ENCODE results near the gene SENP3. TPM values are rescaled to one million over a fixed set of nuclear protein-coding genes. Genes with fewer than 3 reads are reported as not detected.
A peak's percentile ranks its signal among the peaks of the same experiment; 100 is the strongest.

SENP3 gene
- total RNA-seq, 2 donors from 2014 or later, result 36.2 to 48.2 TPM

DNA sequence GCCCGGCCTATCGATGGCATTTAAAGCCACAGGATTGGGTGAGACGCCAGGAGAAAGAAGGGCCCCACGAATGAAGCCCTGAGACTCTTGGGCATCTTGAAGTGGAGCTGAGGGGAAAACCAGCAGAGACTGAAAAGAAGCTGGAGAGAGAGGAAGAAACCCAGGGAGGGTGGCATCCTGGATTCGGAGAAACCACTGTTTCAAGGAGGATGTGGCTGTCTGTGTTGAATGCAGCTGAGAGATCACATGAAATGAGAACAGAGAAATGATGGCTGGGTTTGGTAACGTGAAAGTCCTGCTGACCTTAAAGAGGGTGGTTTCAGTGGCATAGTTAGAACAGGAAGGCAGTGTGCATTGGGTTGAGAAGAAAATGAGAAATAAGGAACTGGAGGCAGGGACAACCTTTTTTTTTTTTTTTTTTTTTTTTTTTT is 9.1 kb upstream of the SENP3 start:
- no peak for DNase-seq (ENCODE audit: low spot score)
- intact Hi-C loops (cut with DNase I), result no loop called here

- intact Hi-C loops (cut with DNase I), result no loop called here
- no peak for DNase-seq (ENCODE audit: low spot score)
These were observed 8.4 kb upstream of the SENP3 start for GRCh38 chr17:7553356-7553755.

- intact Hi-C loops (cut with DNase I), result no loop called here
- DNase-seq (ENCODE audit: low spot score), result no peak
These were observed 6.3 kb upstream of the SENP3 start for GRCh38 chr17:7555320-7555948.

GRCh38 chr17:7556627-7557026 is 5.1 kb upstream of the SENP3 start:
- no peak for DNase-seq (ENCODE audit: low spot score)
- intact Hi-C loops (cut with DNase I), result no loop called here

- no peak for DNase-seq (ENCODE audit: low spot score)
- intact Hi-C loops (cut with DNase I), result no loop called here
These were observed 4.5 kb upstream of the SENP3 start for GRCh38 chr17:7557147-7557764.

DNA sequence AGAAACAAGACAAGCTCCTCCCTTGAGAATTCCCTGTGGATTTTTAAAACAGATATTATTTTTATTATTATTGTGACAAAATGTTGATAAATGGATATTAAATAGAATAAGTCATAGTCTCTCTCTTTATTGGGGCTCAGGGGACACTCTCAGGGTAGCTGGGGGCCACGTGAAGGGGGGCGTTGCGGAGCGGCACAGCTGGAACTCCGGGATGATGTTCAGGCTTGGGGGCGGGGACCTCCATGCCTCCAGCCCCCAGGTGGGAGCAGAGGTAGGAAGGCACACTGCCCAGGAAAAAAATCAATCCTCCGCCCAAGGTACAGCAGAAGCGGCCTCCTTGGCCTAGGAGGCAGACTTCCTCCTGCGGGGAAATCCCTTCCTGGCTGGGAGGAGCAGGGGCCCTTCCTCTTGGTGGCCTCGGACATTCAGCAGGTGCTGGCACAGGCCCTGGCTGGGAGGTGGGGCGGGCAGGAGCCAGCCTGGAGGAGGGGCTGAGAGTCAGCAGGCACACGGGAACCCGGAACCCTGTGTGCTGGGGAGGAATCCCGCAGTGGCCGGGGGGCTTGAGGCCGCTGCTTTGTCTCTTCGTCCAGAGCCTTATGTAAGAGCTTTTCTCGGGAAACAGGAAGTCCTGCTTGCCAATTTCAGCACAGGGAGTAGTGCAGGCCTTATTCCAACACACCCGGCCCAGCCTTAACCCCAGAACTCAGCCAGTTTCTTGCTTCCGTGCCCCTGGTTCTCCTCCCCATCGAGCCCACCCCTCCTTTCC is 3.8 kb upstream of the SENP3 start:
- intact Hi-C loops (cut with DNase I), result no loop called here
- peak; percentile 92 for DNase-seq (ENCODE audit: low spot score)

DNA sequence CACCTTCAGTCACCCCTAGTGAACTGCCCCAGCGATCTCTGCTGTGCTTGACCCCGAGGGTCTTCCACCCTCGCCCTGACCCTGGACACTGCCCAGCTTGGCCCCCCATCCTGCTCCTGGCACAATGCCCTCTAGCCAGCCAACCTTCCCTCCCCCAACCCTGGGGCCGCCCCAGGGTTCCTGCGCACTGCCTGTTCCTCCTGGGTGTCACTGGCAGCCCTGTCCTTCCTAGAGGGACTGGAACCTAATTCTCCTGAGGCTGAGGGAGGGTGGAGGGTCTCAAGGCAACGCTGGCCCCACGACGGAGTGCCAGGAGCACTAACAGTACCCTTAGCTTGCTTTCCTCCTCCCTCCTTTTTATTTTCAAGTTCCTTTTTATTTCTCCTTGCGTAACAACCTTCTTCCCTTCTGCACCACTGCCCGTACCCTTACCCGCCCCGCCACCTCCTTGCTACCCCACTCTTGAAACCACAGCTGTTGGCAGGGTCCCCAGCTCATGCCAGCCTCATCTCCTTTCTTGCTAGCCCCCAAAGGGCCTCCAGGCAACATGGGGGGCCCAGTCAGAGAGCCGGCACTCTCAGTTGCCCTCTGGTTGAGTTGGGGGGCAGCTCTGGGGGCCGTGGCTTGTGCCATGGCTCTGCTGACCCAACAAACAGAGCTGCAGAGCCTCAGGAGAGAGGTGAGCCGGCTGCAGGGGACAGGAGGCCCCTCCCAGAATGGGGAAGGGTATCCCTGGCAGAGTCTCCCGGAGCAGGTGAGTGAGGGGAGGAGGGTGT is 3.0 kb upstream of the SENP3 start, which contains the start of gene TNFSF13:
TNFSF13 (plus strand) TSS at position 207 of the 776 bp plus-strand sequence; CDS start at position 497, 290 bp downstream.
- intact Hi-C loops (cut with DNase I), result no loop called here

GRCh38 chr17:7559320-7560171 is 2.2 kb upstream of the SENP3 start:
- intact Hi-C loops (cut with DNase I), result loop anchor here in 1 of 2 donors (2.0 to 10.0 kb wide), 3 partner anchors 45 to 205 kb away; partner anchors contain the start of genes FGF11, KCTD11, TMEM102 and TMEM95

More for the DNA sequence above, 3.0 kb upstream of the SENP3 start, which contains the start of gene TNFSF13:
- peak; percentile 86 for DNase-seq (ENCODE audit: low spot score)

DNA sequence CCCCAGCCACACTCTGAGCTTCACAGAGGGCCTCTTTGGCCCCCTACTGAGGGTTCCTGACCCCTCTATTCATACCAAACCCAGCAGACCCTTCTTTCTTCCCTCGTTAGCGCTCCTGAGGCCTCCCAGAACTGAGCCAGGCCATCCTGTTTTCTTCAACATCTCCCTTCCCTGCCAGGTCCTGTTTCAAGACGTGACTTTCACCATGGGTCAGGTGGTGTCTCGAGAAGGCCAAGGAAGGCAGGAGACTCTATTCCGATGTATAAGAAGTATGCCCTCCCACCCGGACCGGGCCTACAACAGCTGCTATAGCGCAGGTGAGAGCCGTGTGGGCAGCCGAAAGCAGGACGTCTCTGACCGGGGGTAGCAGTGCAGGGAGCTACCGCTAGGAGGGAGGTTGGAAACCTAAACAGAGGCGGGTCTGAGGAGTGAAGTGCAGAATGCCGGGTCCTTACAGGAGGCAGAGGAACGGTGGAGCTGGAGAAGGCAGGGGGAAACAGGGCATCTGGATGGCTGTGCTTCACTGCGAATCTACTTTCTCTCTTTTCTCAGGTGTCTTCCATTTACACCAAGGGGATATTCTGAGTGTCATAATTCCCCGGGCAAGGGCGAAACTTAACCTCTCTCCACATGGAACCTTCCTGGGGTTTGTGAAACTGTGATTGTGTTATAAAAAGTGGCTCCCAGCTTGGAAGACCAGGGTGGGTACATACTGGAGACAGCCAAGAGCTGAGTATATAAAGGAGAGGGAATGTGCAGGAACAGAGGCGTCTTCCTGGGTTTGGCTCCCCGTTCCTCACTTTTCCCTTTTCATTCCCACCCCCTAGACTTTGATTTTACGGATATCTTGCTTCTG is 1.3 kb upstream of the SENP3 start:
- DNase-seq (ENCODE audit: low spot score), result peak; percentile 90

More at GRCh38 chr17:7559320-7560171, 2.2 kb upstream of the SENP3 start:
- no peak for DNase-seq (ENCODE audit: low spot score)

DNA sequence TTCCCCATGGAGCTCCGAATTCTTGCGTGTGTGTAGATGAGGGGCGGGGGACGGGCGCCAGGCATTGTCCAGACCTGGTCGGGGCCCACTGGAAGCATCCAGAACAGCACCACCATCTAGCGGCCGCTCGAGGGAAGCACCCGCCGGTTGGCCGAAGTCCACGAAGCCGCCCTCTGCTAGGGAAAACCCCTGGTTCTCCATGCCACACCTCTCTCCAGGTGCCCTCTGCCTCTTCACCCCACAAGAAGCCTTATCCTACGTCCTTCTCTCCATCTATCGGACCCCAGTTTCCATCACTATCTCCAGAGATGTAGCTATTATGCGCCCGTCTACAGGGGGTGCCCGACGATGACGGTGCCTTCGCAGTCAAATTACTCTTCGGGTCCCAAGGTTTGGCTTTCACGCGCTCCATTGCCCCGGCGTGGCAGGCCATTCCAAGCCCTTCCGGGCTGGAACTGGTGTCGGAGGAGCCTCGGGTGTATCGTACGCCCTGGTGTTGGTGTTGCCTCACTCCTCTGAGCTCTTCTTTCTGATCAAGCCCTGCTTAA is 617 bp upstream of the SENP3 start:
- peak; percentile 97 for DNase-seq (ENCODE audit: low spot score)
- intact Hi-C loops (cut with DNase I), result loop anchor here in 1 of 2 donors (2.0 to 10.0 kb wide), 3 partner anchors 46 to 206 kb away; partner anchors contain the start of genes FGF11, KCTD11, TMEM102 and TMEM95

More for the DNA sequence above, 1.3 kb upstream of the SENP3 start:
- intact Hi-C loops (cut with DNase I), result loop anchor here in 1 of 2 donors (2.0 to 10.0 kb wide), 3 partner anchors 46 to 206 kb away; partner anchors contain the start of genes FGF11, KCTD11, TMEM102 and TMEM95

GRCh38 chr17:7562208-7562605 is 488 bp downstream of the SENP3 start:
- intact Hi-C loops (cut with DNase I), result loop anchor here in 1 of 2 donors (10.0 kb wide), 2 partner anchors 127 to 207 kb away; partner anchors contain the start of genes FGF11, KCTD11, TMEM102 and TMEM95
- no peak for DNase-seq (ENCODE audit: low spot score)

GRCh38 chr17:7563115-7563869 is 1.6 kb downstream of the SENP3 start:
- no peak for DNase-seq (ENCODE audit: low spot score)
- intact Hi-C loops (cut with DNase I), result loop anchor here in 1 of 2 donors (10.0 kb wide), 2 partner anchors 128 to 208 kb away; partner anchors contain the start of genes FGF11, KCTD11, TMEM102 and TMEM95

GRCh38 chr17:7569571-7569970 is 7.9 kb downstream of the SENP3 start:
- intact Hi-C loops (cut with DNase I), result loop anchor here in 1 of 2 donors (10.0 kb wide), 2 partner anchors 135 to 215 kb away; partner anchors contain the start of genes FGF11, KCTD11, TMEM102 and TMEM95
- no peak for DNase-seq (ENCODE audit: low spot score)

DNA sequence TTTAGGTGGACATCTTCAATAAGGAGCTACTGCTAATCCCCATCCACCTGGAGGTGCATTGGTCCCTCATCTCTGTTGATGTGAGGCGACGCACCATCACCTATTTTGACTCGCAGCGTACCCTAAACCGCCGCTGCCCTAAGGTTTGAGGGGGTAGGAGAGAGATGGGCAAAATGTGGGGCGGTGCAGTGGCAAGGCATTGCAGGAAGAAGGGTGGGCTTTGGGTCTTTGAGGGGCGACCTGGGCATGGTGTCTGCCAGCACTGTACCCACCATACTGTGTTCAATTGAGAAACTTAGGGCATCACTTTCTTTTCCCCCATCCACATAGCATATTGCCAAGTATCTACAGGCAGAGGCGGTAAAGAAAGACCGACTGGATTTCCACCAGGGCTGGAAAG is 8.6 kb downstream of the SENP3 start:
- no peak for DNase-seq (ENCODE audit: low spot score)
- intact Hi-C loops (cut with DNase I), result loop anchor here in 1 of 2 donors (10.0 kb wide), 1 partner anchor 1374 kb away; no protein-coding TSS in a partner anchor

DNA sequence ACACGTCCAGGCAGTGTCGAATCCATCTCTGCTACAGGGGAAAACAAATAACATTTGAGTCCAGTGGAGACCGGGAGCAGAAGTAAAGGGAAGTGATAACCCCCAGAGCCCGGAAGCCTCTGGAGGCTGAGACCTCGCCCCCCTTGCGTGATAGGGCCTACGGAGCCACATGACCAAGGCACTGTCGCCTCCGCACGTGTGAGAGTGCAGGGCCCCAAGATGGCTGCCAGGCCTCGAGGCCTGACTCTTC is 10.5 kb downstream of the SENP3 start:
- no peak for DNase-seq (ENCODE audit: low spot score)
- intact Hi-C loops (cut with DNase I), result loop anchor here in 1 of 2 donors (10.0 kb wide), 1 partner anchor 1373 kb away; no protein-coding TSS in a partner anchor

Measured in posterior vena cava (tissue), 2 donors.